Heart left ventricle (tissue), 16 donors: ENCODE measurements around the gene NMNAT3. TPM values are rescaled to one million over a fixed set of nuclear protein-coding genes. Genes with fewer than 3 reads are reported as not detected.

Experiments used
- ATAC-seq, 4 donors: fragments of 200-7000 bp; cut with Tn5 transposase; one replicate each; pipeline ENCODE4 v1.9.1; 2020 to 2022; ENCODE audit warnings: moderate library complexity in 4 of 4, mild to moderate bottlenecking in 3 of 4, moderate number of reproducible peaks in 1 of 4
- DNase-seq, 5 donors: peaks; one replicate each; pipeline ENCODE4 v3.0.0-alpha.2; 2020
- H3K27ac ChIP-seq, 12 donors: fragments of 200-600 bp; sonication (generic) in 4 of 12; one replicate each; pipeline versions ENCODE4 v1.5.0 to v1.8.0; 2016 to 2022; ENCODE audit warnings: mild to moderate bottlenecking in 2 of 12
- H3K27me3 ChIP-seq, 9 donors: fragments of 200-600 bp; sonication (generic) in 2 of 9; one replicate each; pipeline versions ENCODE4 v1.5.1 to v1.8.0; 2016 to 2022; ENCODE audit warnings: mild to moderate bottlenecking in 3 of 9
- H3K36me3 ChIP-seq, 9 donors: fragments of 200-600 bp; sonication (generic) in 2 of 9; one replicate each; pipeline versions ENCODE4 v1.5.0 to v1.8.0; 2018 to 2022; ENCODE audit warnings: mild to moderate bottlenecking in 2 of 9
- H3K4me1 ChIP-seq, 12 donors: fragments of 200-600 bp; sonication (generic) in 4 of 12; one replicate each; pipeline versions ENCODE4 v1.5.0 to v1.8.0; 2016 to 2022; ENCODE audit warnings: mild to moderate bottlenecking in 3 of 12
- H3K4me3 ChIP-seq, 12 donors: fragments of 200-600 bp; sonication (generic) in 4 of 12; one replicate each; pipeline versions ENCODE4 v1.5.0 to v1.8.0; 2017 to 2022; ENCODE audit warnings: mild to moderate bottlenecking in 9 of 12, moderate library complexity in 4 of 12
- H3K9me3 ChIP-seq, 12 donors: fragments of 200-600 bp; sonication (generic) in 4 of 12; one replicate each; pipeline versions ENCODE4 v1.5.0 to v1.8.0; 2016 to 2022; ENCODE audit warnings: mild to moderate bottlenecking in 1 of 12
- CTCF ChIP-seq, 12 donors: fragments of 200-600 bp; sonication (generic) in 4 of 12; IDR thresholded peaks; one replicate each; pipeline versions ENCODE4 v1.5.0 to v1.8.0; 2018 to 2022; ENCODE audit warnings: antibody characterized with exemption in 12 of 12, mild to moderate bottlenecking in 5 of 12
- POLR2A ChIP-seq, 2 donors: fragments of 450-650 bp; IDR thresholded peaks; one replicate each; pipeline ENCODE4 v1.6.1; 2017; ENCODE audit warnings: antibody characterized with exemption in 2 of 2, mild to moderate bottlenecking in 2 of 2, moderate library complexity in 2 of 2
- WGBS, 4 donors: extraction: QIAGEN DNeasy Blood & Tissue Kit in 2 of 4; methylation state at CpG; one replicate each; pipeline versions ENCODE4 v1.1.5 to v1.1.7; 2013 to 2018; 5-methylcytosine and 5-hydroxymethylcytosine counted together
- intact Hi-C, 10 donors: fragments of 100-400 bp; cut with DNase I; formaldehyde crosslinking; loops; one replicate each; pipeline versions ENCODE4 v1.11.1 to v1.14.2; 2022
- polyA plus RNA-seq, 2 donors: library from polyadenylated mRNA; stranded (reverse); fragments of 200-250 nt; gene quantifications; one replicate each; pipeline ENCODE4 v1.2.3, GENCODE V29; 2013
- total RNA-seq, 9 donors: library from RNA; depleted of rRNA in 2 of 9; stranded (reverse); fragments of >200 nt in 2 of 9; fragmentation: NEBNext Ultra II Directional in 3 of 9; extraction: Animal tissue kit (Norgen Biotek cat#: 25700) in 3 of 9; gene quantifications; one replicate each; pipeline versions ENCODE4 v1.1.0 to v1.2.4, GENCODE V29; 2016 to 2023
- donor health status: ischemic (EF 13 %, LVEDD 7.1; RV severe dilation, severe dysfunction).
- donor health status: healthy with polysubstance abuse.
- donor health status: DM: no; HTN: yes; CAD: no.
- donor health status: DM: no; HTN: no; CAD: no.
- donor health status: ischemic (EF 25% LVEDD 6.9; RV normal size, moderate dysfunction).
- donor health status: ischemic (EF 25% LVEDD 5.7; RV mildly dilated, moderate dysfunction).
- donor health status: healthy.
- donor health status: DM: yes; HTN: yes; CAD: no.
- donor health status: ischemic (EF 35%, LVEDD 5.7; RV mildly dilated, moderate dysfunction).
- donor health status: nonischemic (EF 11% LVEDD 7.7; RV severe dilation, severe dysfunction).
- donor health status: DM: yes; HTN: yes; CAD: no.
- donor health status: PGD.
- donor health status: ischemic (EF 29% LVEDD 5.4; RV normal size, mild dysfunction).
- donor health status: nonischemic (EF 23%, LVEDD 6.1; RV moderate dilation, normal function).

NMNAT3 gene
- total and polyA plus RNA-seq, 11 donors: 6.5 to 15.4 (median 11.0) TPM

GRCh38 chr3:139533781-139534454 lies 143.9 kb downstream of the NMNAT3 start:
- Histone ChIP-seq H3K36me3 (no peaks in the 10 kb centered on the region), H3K9me3 (no peaks in the 10 kb centered on the region), H3K27ac (peak overlapping the region in 11 of 12 donors; percentile 42 to 80 (median 70)), H3K4me3 (no peak overlapping the region), H3K27me3 (peaks cover 0 to 1% (median 0%) of the 10 kb centered on the region in 9 donors), H3K4me1 (peaks cover 11 to 60% (median 42%) of the 10 kb centered on the region in 12 donors)
- DNase-seq: peak in 4 of 5 donors; percentile 36 to 53 (median 47)
- intact Hi-C loops: loop anchor here in 1 of 10 donors (10.0 kb wide), 1 partner anchor 141 kb away; the partner anchor contains the start of gene NMNAT3
- WGBS, 4 donors: 44 to 56% (median 50%) methylated on average over 14 to 15 of the region's 15 CpGs
- no peak for TF ChIP-seq CTCF (IDR thresholded peaks at IDR 0.05)
- no peak for TF ChIP-seq POLR2A (IDR thresholded peaks at IDR 0.05)
- peak in 2 of 4 donors; percentile 23 to 48 for ATAC-seq

- no peak for ATAC-seq
- 79 to 82% (median 81%) methylated on average over 7 of the region's 7 CpGs for WGBS, 4 donors
- Histone ChIP-seq H3K27ac (peak overlapping the region in 8 of 12 donors; percentile 44 to 80 (median 73)), H3K36me3 (no peaks in the 10 kb centered on the region), H3K4me3 (no peak overlapping the region), H3K9me3 (no peaks in the 10 kb centered on the region), H3K4me1 (peaks cover 11 to 57% (median 41%) of the 10 kb centered on the region in 12 donors), H3K27me3 (no peaks in the 10 kb centered on the region)
- DNase-seq: no peak
- intact Hi-C loops: loop anchor here in 1 of 10 donors (10.0 kb wide), 1 partner anchor 142 kb away; the partner anchor contains the start of gene NMNAT3
- TF ChIP-seq CTCF (IDR thresholded peaks at IDR 0.05): no peak
Measured at GRCh38 chr3:139532976-139533375, 144.8 kb downstream of the NMNAT3 start.

- intact Hi-C loops: loop anchor here in 1 of 10 donors (10.0 kb wide), 1 partner anchor 144 kb away; the partner anchor contains the start of gene NMNAT3
- DNase-seq: no peak
- peaks cover 1 to 37% (median 29%) of the 10 kb centered on the region in 12 donors for H3K4me1 ChIP-seq
- WGBS, 4 donors: 87 to 91% (median 90%) methylated on average over 2 of the region's 2 CpGs
- H3K27ac ChIP-seq: no peak overlapping the region
- TF ChIP-seq CTCF (IDR thresholded peaks at IDR 0.05): no peak
- TF ChIP-seq POLR2A (IDR thresholded peaks at IDR 0.05): no peak
- H3K4me3 ChIP-seq: no peak overlapping the region
- no peak for ATAC-seq
- peaks cover 0 to 7% (median 0%) of the 10 kb centered on the region in 9 donors for H3K36me3 ChIP-seq
- no peaks in the 10 kb centered on the region for H3K27me3 ChIP-seq
- H3K9me3 ChIP-seq: no peaks in the 10 kb centered on the region
Measured at GRCh38 chr3:139530717-139531116, 147.1 kb downstream of the NMNAT3 start.

- H3K4me3 ChIP-seq: no peak overlapping the region
- no peak overlapping the region for H3K27ac ChIP-seq
- peaks cover 0 to 26% (median 19%) of the 10 kb centered on the region in 12 donors for H3K4me1 ChIP-seq
- no peaks in the 10 kb centered on the region for H3K27me3 ChIP-seq
- no peaks in the 10 kb centered on the region for H3K9me3 ChIP-seq
- peaks cover 0 to 7% (median 0%) of the 10 kb centered on the region in 9 donors for H3K36me3 ChIP-seq
- intact Hi-C loops: loop anchor here in 1 of 10 donors (10.0 kb wide), 1 partner anchor 145 kb away; the partner anchor contains the start of gene NMNAT3
- ATAC-seq: no peak
- DNase-seq: no peak
- 73 to 83% (median 78%) methylated on average over 4 of the region's 4 CpGs for WGBS, 4 donors
- TF ChIP-seq POLR2A (IDR thresholded peaks at IDR 0.05) (no peak), CTCF (IDR thresholded peaks at IDR 0.05) (no peak)
Measured at GRCh38 chr3:139529662-139530061, 148.1 kb downstream of the NMNAT3 start.
